Liver (tissue), 9 donors: ENCODE measurements around the gene ARL5B. TPM values are rescaled to one million over a fixed set of nuclear protein-coding genes. Genes with fewer than 3 reads are reported as not detected.

Source experiments
- DNase-seq: peaks from one replicate; pipeline ENCODE4 v3.0.0-alpha.2; 2017; ENCODE audit warnings: low spot score
- H3K27ac ChIP-seq, 2 donors: one replicate each; pipeline ENCODE4 v1.7.0; 2013; ENCODE audit warnings: inconsistent platforms in 2 of 2, low read length in 2 of 2, control low read depth in 1 of 2, low read depth in 1 of 2, mild to moderate bottlenecking in 1 of 2
- H3K27me3 ChIP-seq, 4 donors: one replicate each; pipeline versions ENCODE4 v1.6.1 to v1.7.0; 2013; ENCODE audit warnings: low read length in 3 of 4, inconsistent platforms in 1 of 4, mild to moderate bottlenecking in 1 of 4, moderate library complexity in 1 of 4; ENCODE audit not compliant: control insufficient read depth in 4 of 4, insufficient read depth in 4 of 4
- H3K36me3 ChIP-seq, 4 donors: one replicate each; pipeline versions ENCODE4 v1.6.1 to v1.7.0; 2013; ENCODE audit warnings: low read length in 3 of 4, mild to moderate bottlenecking in 3 of 4, low read depth in 1 of 4, moderate library complexity in 1 of 4; ENCODE audit not compliant: control insufficient read depth in 4 of 4, insufficient read depth in 3 of 4
- H3K4me1 ChIP-seq, 4 donors: one replicate each; pipeline versions ENCODE4 v1.6.1 to v1.7.0; 2013; ENCODE audit warnings: low read length in 3 of 4, mild to moderate bottlenecking in 3 of 4, moderate library complexity in 1 of 4; ENCODE audit not compliant: control insufficient read depth in 4 of 4, insufficient read depth in 4 of 4
- H3K4me3 ChIP-seq, 3 donors: one replicate each; pipeline versions ENCODE4 v1.6.1 to v1.7.0; 2013; ENCODE audit warnings: low read length in 3 of 3, control low read depth in 1 of 3, low read depth in 1 of 3, mild to moderate bottlenecking in 1 of 3
- H3K9ac ChIP-seq, 2 donors: one replicate each; pipeline ENCODE4 v1.7.0; 2013; ENCODE audit warnings: low read length in 2 of 2, mild to moderate bottlenecking in 2 of 2, moderate library complexity in 2 of 2, control low read depth in 1 of 2, low read depth in 1 of 2
- H3K9me3 ChIP-seq, 4 donors: one replicate each; pipeline versions ENCODE4 v1.6.1 to v1.7.0; 2013; ENCODE audit warnings: low read length in 3 of 4; ENCODE audit not compliant: control insufficient read depth in 4 of 4
- ATF3 ChIP-seq: IDR thresholded peaks from 2 replicates; pipeline ENCODE4 v1.6.1; 2016; ENCODE audit warnings: antibody characterized with exemption
- CTCF ChIP-seq: fragments of 150-350 bp; IDR thresholded peaks from 2 replicates; pipeline ENCODE4 v1.5.1; 2017; ENCODE audit warnings: improper control_type of control experiment, low read depth, low read length; ENCODE audit not compliant: missing input control
- EGR1 ChIP-seq, 2 donors: IDR thresholded peaks; 2 replicates each; pipeline ENCODE4 v1.6.1; 2016 to 2018; ENCODE audit warnings: antibody characterized with exemption in 2 of 2, low read depth in 2 of 2
- FOXA1 ChIP-seq: IDR thresholded peaks from 2 replicates; pipeline ENCODE4 v1.6.1; 2016; ENCODE audit warnings: antibody characterized with exemption
- FOXA2 ChIP-seq: IDR thresholded peaks from 2 replicates; pipeline ENCODE4 v1.6.1; 2016; ENCODE audit warnings: antibody characterized with exemption
- GABPA ChIP-seq, 2 donors: IDR thresholded peaks in 1 of 2; conservative IDR thresholded peaks in 1 of 2; 2 replicates each; pipeline ENCODE4 v1.6.1; 2016; ENCODE audit warnings: antibody characterized with exemption in 2 of 2, mild to moderate bottlenecking in 1 of 2, moderate library complexity in 1 of 2
- HNF4A ChIP-seq, 2 donors: conservative IDR thresholded peaks; 2 replicates each; pipeline ENCODE4 v1.6.1; 2016; ENCODE audit warnings: antibody characterized with exemption in 2 of 2, mild to moderate bottlenecking in 2 of 2
- HNF4G ChIP-seq: IDR thresholded peaks from 2 replicates; pipeline ENCODE4 v1.6.1; 2016; ENCODE audit warnings: antibody characterized with exemption
- JUND ChIP-seq, 2 donors: IDR thresholded peaks; 2 replicates each; pipeline ENCODE4 v1.6.1; 2016; ENCODE audit warnings: antibody characterized with exemption in 2 of 2
- MAX ChIP-seq: IDR thresholded peaks from 2 replicates; pipeline ENCODE4 v1.6.1; 2016; ENCODE audit warnings: antibody characterized with exemption
- NR2F2 ChIP-seq: IDR thresholded peaks from 2 replicates; pipeline ENCODE4 v1.6.1; 2016; ENCODE audit warnings: antibody characterized with exemption
- RAD21 ChIP-seq, 2 donors: IDR thresholded peaks; 2 replicates each; pipeline ENCODE4 v1.6.1; 2016; ENCODE audit warnings: antibody characterized with exemption in 2 of 2, mild to moderate bottlenecking in 2 of 2
- REST ChIP-seq: IDR thresholded peaks from 2 replicates; pipeline ENCODE4 v1.6.1; 2016; ENCODE audit warnings: antibody characterized with exemption, mild to moderate bottlenecking
- RXRA ChIP-seq, 2 donors: IDR thresholded peaks; 2 replicates each; pipeline ENCODE4 v1.6.1; 2017 to 2018; ENCODE audit warnings: antibody characterized with exemption in 2 of 2, mild to moderate bottlenecking in 1 of 2
- SP1 ChIP-seq: IDR thresholded peaks from 2 replicates; pipeline ENCODE4 v1.6.1; 2018; ENCODE audit warnings: antibody characterized with exemption, mild to moderate bottlenecking
- TAF1 ChIP-seq: conservative IDR thresholded peaks from 2 replicates; pipeline ENCODE4 v1.6.1; 2016; ENCODE audit warnings: antibody characterized with exemption, mild to moderate bottlenecking
- YY1 ChIP-seq: IDR thresholded peaks from 2 replicates; pipeline ENCODE4 v1.6.1; 2016; ENCODE audit warnings: antibody characterized with exemption, mild to moderate bottlenecking
- ZBTB33 ChIP-seq: IDR thresholded peaks from 2 replicates; pipeline ENCODE4 v1.6.1; 2016; ENCODE audit warnings: antibody characterized with exemption
- WGBS: extraction: QIAGEN DNeasy Blood & Tissue Kit; methylation state at CpG from one replicate; pipeline ENCODE4 v1.1.7; 2013; 5-methylcytosine and 5-hydroxymethylcytosine counted together
- polyA plus RNA-seq, 2 donors: library from polyadenylated mRNA; stranded (reverse) in 1 of 2; unstranded in 1 of 2; fragments of 200-250 nt in 1 of 2; fragments of >200 nt in 1 of 2; fragmentation: Nextera tagmentation in 1 of 2; extraction: Ambion mirVana in 1 of 2; gene quantifications; one replicate each; pipeline versions ENCODE4 v1.2.1 to v1.2.3, GENCODE V29; 2013 to 2015
- total RNA-seq, 2 donors: library from RNA; depleted of rRNA; stranded (reverse); fragments of >200 nt; gene quantifications; one replicate each; pipeline ENCODE4 v1.2.3, GENCODE V29; 2014
- donor health status: healthy.
- donor health status: healthy.
- donor health status: healthy.
- donor health status: healthy.
- donor health status: healthy.

ARL5B gene
- total and polyA plus RNA-seq, 4 donors, result 5.2 to 19.5 (median 12.3) TPM

GRCh38 chr10:18664841-18665478 lies 5.7 kb downstream of the ARL5B start:
- Histone ChIP-seq H3K9me3 (no peaks in the 10 kb centered on the region), H3K27ac (no peak overlapping the region), H3K27me3 (no peaks in the 10 kb centered on the region), H3K36me3 (peaks cover 0 to 10% (median 7%) of the 10 kb centered on the region in 4 donors), H3K4me1 (peaks cover 14 to 50% (median 35%) of the 10 kb centered on the region in 4 donors), H3K4me3 (no peak overlapping the region), H3K9ac (no peak overlapping the region)
- TF ChIP-seq ZBTB33, result no peak
- no peak for TF ChIP-seq TAF1
- no peak for TF ChIP-seq JUND (IDR thresholded peaks at IDR 0.05)
- no peak for TF ChIP-seq MAX
- TF ChIP-seq HNF4G, result no peak
- no peak for TF ChIP-seq REST
- TF ChIP-seq NR2F2, result no peak
- no peak for TF ChIP-seq HNF4A (conservative IDR thresholded peaks at IDR 0.05)
- no peak for TF ChIP-seq EGR1 (IDR thresholded peaks at IDR 0.05; ENCODE audit: low read depth in 2 of 2)
- TF ChIP-seq FOXA1, result no peak
- TF ChIP-seq RXRA (IDR thresholded peaks at IDR 0.05), result no peak
- TF ChIP-seq CTCF, result no peak
- no peak for TF ChIP-seq ATF3
- no peak for TF ChIP-seq FOXA2
- no peak for TF ChIP-seq SP1
- TF ChIP-seq RAD21 (IDR thresholded peaks at IDR 0.05), result no peak
- TF ChIP-seq GABPA (IDR thresholded peaks at IDR 0.05 in 1 of 2, conservative IDR thresholded peaks at IDR 0.05 in 1 of 2), result no peak
- TF ChIP-seq YY1, result no peak
- 90% methylated on average over 2 of the region's 2 CpGs for WGBS
- DNase-seq, result no peak
